Skin of body (tissue), 2 donors: ENCODE results near the gene FAM90A1. TPM values are rescaled to one million over a fixed set of nuclear protein-coding genes. Genes with fewer than 3 reads are reported as not detected.
"Not testable (repeated sequence)": the region's sequence is repeated elsewhere in the genome, so short reads cannot be mapped to it uniquely, and the experiment has no call there.

Experiments
- DNase-seq: peaks from one replicate; lab custom pipeline; 2025; lab: John Stamatoyannopoulos, UW
- total RNA-seq: library from RNA; depleted of rRNA; stranded (reverse); fragments of >200 nt; gene quantifications from one replicate; pipeline ENCODE4 v1.2.3, GENCODE V29; 2014

Gene FAM90A1
- total RNA-seq: not detected

- not testable (repeated sequence) for DNase-seq
Observed at GRCh38 chr12:8226992-8227731, at the start of gene FAM90A1. Gene FAM90A1, minus strand, starts transcription at chr12:8227618. Its CDS starts 2,786 bp downstream, at chr12:8224832.

- DNase-seq: not testable (repeated sequence)
Observed at GRCh38 chr12:8276397-8276796, 49.0 kb upstream of the FAM90A1 start.

- DNase-seq: not testable (repeated sequence)
Observed at GRCh38 chr12:8266706-8267105, 39.3 kb upstream of the FAM90A1 start.

GRCh38 chr12:8264236-8264635 is 36.8 kb upstream of the FAM90A1 start:
- not testable (repeated sequence) for DNase-seq

- DNase-seq: not testable (repeated sequence)
Observed at GRCh38 chr12:8261111-8261554, 33.7 kb upstream of the FAM90A1 start.

- DNase-seq: not testable (repeated sequence)
Observed at GRCh38 chr12:8256356-8256755, 28.9 kb upstream of the FAM90A1 start.

GRCh38 chr12:8254705-8255104 is 27.3 kb upstream of the FAM90A1 start:
- DNase-seq: not testable (repeated sequence)

- not testable (repeated sequence) for DNase-seq
Observed at GRCh38 chr12:8252056-8252818, 24.8 kb upstream of the FAM90A1 start.

GRCh38 chr12:8251616-8252015 is 24.2 kb upstream of the FAM90A1 start:
- DNase-seq: not testable (repeated sequence)

- not testable (repeated sequence) for DNase-seq
Observed at GRCh38 chr12:8246941-8247535, 19.6 kb upstream of the FAM90A1 start.

GRCh38 chr12:8243682-8244161 is 16.3 kb upstream of the FAM90A1 start:
- not testable (repeated sequence) for DNase-seq

- DNase-seq: peak; percentile 94
Observed at GRCh38 chr12:8242880-8243681, 15.7 kb upstream of the FAM90A1 start.

- not testable (repeated sequence) for DNase-seq
Observed at GRCh38 chr12:8242622-8242879, 15.1 kb upstream of the FAM90A1 start.

GRCh38 chr12:8241917-8242621 is 14.7 kb upstream of the FAM90A1 start:
- DNase-seq: not testable (repeated sequence)

GRCh38 chr12:8240340-8241114 is 13.1 kb upstream of the FAM90A1 start:
- not testable (repeated sequence) for DNase-seq

GRCh38 chr12:8237031-8237430 is 9.6 kb upstream of the FAM90A1 start:
- not testable (repeated sequence) for DNase-seq

- DNase-seq: not testable (repeated sequence)
Observed at GRCh38 chr12:8235316-8236157, 8.1 kb upstream of the FAM90A1 start.

GRCh38 chr12:8234746-8235145 is 7.3 kb upstream of the FAM90A1 start:
- not testable (repeated sequence) for DNase-seq
